Stimulated activated CD8-positive, alpha-beta memory T cell treated with anti-CD3 and anti-CD28 coated beads, Interleukin-12 subunit alpha, Interleukin-12 subunit beta, amount 100 ng/mL, for 1 hour (primary cell): ENCODE data around the gene RAX2.

Experiments
- DNase-seq: peaks from one replicate; pipeline ENCODE4 v3.0.0-alpha.2; 2020; ENCODE audit warnings: low read depth

Gene RAX2

DNA sequence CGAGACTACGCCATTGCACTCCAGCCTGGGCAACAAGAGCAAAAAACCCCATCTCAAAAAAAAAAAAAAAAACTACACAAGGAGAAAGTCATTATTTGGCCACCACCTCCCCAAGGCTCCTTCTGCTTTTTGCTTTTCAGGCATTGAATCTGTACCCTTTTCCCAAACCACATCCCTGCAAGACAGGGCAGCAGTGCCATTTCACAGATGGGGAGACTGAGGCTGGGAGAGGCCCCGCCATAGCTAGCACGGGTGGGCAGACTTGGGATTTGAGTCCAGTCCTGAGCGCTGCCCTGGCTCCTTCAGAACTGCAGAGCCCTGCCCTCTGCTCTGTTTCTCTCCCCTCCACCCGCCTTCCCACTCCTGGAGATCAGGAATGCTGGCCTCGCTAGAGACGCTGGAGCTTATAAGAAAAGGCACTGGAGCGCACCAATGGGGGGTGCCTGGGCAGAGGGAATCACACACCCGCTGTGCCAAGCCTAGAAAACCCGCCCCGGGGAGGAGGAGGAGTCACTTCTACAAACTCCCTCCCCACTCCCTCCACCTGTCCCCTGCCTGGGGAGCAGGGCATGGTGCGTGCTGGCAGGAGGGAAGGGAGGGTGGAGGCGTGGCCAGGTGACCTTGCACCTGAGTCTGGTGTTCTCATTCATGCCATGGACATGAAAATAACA lies 46.3 kb downstream of the RAX2 start:
- no peak for DNase-seq

DNA sequence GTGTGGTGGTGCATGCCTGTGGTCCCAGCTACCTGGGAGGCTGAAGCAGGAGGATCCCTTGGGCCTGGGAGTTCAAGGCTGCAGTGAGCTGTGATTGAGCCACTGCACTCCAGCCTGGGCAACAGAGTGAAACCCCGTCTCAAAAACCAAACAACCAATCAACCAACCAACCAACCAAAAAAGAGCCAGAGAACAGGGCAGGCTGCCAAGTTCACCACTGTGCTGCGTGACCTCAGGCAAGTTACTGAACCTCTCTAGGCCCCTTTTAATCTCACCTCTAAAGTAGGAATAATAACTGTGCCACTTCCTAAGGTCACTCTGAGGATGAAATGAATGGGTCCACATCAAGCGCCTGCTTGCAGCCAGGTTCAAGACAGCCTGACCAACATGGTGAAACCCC lies 46.9 kb downstream of the RAX2 start:
- no peak for DNase-seq

DNA sequence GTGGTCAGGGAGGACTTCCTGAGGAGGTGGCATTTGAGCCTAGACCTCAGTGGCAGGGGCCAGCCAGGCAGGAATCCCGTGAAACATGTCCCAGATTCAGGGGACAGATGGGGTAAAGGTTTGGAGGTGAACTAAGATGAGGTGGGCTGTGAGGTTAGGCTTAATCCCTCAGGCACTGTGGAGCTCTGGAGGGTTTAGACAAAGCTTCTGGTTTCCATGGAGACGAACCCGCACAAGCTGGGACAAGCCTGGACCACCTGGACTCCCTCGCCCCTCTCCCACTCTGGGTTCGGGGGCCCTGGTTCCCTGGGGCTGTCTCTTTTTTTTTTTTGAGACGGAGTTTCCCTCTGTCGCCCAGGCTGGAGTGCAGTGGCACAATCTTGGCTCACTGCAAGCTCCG lies 48.1 kb downstream of the RAX2 start:
- DNase-seq: no peak

DNA sequence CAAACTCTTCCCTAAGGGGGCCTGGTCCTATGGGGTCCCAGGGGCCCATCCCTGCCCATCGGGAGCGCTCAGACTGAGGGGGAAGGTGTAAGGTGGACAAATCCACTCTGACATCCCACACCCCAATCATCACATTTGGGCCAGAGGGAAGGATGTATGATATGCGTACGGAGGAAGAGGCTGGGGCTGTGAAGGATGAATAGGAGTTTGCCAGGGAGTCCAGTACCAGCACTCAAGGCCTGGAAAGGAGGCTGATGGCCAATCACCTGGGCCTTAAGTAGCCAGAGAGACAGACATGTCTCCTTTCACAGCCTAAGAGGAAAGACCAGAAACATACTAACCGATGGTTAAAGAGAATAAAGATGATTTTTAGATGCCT lies 48.9 kb downstream of the RAX2 start:
- DNase-seq: no peak

DNA sequence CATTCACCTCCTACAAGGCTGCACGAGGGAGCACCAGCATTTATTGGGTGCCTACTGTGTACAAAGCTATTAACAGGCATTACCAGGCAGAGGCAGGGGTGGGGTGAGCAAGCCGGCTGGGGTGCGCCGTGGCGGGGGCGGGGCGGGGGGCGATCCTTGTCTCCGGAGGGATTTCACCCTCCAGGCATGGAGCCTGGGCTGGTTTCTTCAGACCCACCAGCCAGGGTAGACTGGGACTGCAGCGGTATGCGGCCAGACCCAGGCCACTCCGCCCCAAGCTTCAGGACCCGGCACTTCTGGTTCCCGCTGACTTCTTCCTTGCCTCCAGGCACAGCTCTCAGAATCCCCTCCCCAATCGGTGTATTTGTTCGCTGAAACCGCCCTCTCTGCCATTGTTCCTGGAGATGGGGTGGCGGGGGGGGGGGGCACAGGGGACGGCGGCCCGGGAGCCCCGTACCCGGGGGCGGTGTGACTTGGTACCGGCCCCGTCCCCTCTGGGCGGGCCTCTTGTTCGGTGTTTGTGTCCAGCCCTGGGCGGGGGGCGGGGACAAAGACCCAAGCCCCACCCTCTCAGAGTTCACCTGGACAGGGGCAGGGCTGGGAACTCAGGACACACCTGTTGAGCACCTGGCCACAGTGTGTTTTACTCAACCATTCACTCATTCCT lies 49.5 kb downstream of the RAX2 start:
- DNase-seq: no peak

DNA sequence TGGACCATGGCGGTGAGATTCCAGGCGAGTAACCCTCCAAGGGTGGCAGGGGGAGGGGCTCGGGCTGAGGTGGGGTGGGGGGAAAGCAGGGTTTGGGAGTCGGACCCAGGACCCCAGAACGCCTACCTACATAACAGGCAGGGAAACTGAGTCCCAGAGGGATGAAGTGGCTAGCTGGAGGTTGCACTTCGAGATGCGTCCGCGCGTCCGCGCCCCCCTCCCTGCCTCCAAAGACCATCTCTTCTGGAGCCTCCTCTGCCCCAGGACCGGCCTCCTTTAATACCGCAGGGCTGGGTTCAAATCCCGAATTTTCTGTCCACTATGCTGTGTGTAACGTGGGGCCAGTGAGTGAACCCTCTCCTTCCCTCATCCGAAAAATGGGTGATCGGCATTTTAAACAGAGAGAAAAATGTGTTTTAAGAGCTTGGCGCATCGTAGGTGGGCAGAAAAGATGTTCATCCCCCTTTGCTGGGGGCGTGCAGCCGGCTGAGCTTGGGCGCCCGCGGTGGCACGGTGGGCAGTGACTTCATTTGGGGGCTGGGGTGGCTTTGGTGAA lies 50.1 kb downstream of the RAX2 start:
- DNase-seq: no peak

- DNase-seq: peak; percentile 70
Measured at GRCh38 chr19:3721131-3721886, 50.7 kb downstream of the RAX2 start.

DNA sequence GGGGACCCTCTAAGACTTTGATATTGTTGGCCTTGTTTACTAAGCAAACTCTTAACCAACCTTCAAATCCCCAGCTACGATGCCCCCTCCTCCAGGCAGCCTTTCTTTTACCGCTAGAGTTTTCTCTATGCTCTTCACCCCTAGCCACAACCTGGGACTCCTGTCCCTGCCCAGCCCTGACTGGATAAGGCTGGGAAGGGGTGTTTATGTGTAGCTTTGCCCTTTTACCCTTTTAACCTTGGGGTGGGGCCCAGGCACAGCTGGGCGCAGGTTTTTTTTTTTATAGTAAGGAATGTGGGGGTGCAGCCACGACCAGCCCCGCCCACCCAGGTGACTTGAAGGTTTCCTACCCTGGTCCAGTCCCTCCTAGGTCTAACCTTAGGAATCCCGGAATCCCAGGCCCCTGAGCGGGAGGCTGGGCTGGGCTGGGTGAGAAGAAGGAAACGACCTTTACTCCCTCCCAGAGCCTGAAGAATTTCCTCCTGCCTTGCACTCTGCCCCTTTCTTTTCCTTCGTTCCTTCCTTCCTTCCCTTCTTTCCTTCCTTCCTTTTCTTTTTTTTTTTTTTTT lies 51.6 kb downstream of the RAX2 start:
- DNase-seq: no peak

DNA sequence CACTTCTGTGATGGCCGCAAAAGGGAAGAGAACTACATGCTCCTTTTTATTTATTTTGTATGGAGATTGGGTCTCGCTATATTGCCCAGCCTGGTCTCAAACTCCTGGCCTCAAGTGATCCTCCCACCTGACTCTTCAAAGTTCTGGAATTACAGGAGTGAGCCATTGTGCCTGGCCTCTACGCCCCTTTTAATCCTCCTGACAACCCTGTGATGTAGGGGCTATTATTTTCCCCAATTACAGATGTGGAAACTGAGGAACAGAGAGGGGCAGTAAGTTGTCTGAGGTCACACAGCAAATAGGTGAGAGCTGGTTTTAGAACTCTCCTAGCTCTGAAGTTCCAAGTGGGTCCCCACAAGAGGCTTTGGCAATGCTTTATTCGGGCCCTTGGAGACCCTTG lies 52.2 kb downstream of the RAX2 start:
- no peak for DNase-seq
